Bronchial epithelial cell (primary cell): Measurements from ENCODE around the gene CLIP3. TPM values are rescaled to one million over a fixed set of nuclear protein-coding genes. Genes with fewer than 3 reads are reported as not detected.

Experiments used
- DNase-seq: peaks from one replicate; pipeline ENCODE4 v3.0.0-alpha.2; 2010; ENCODE audit warnings: low read depth
- FAIRE-seq: peaks from 2 replicates; lab custom pipeline; 2011; peaks lifted over from hg19 to GRCh38; lab: Jason Lieb, UNC
- H3K27me3 ChIP-seq: 2 replicates; pipeline ENCODE4 v1.5.1; 2011; ENCODE audit warnings: low read length; ENCODE audit not compliant: control insufficient read depth, insufficient read depth
- H3K36me3 ChIP-seq: 2 replicates; pipeline ENCODE4 v1.5.1; 2011; ENCODE audit warnings: low read length; ENCODE audit not compliant: control insufficient read depth, insufficient read depth
- H3K4me3 ChIP-seq: 2 replicates; pipeline ENCODE4 v1.5.1; 2011; ENCODE audit warnings: mild to moderate bottlenecking, low read depth, low read length, control low read depth
- total RNA-seq: library from RNA; depleted of rRNA; stranded (reverse); fragments of >200 nt; gene quantifications from 2 replicates; pipeline ENCODE4 v1.2.1, GENCODE V29; 2014
- TF ChIP-seq, protein P1 (sequence below): IDR thresholded peaks from 2 replicates; pipeline ENCODE4 v1.5.1; 2011; ENCODE audit warnings: mild to moderate bottlenecking, moderate library complexity, low read length, control low read depth, inconsistent platforms; ENCODE audit not compliant: insufficient read depth, severe bottlenecking

CLIP3 gene
- total RNA-seq, 1 donor from 2014 or later = under 0.01 TPM

GRCh38 chr19:35975608-35976214 is 57.0 kb downstream of the CLIP3 start:
- Histone ChIP-seq H3K4me3 (no peak overlapping the region), H3K27me3 (no peaks in the 10 kb centered on the region), H3K36me3 (no peaks in the 10 kb centered on the region)
- TF ChIP-seq, protein P1, sequence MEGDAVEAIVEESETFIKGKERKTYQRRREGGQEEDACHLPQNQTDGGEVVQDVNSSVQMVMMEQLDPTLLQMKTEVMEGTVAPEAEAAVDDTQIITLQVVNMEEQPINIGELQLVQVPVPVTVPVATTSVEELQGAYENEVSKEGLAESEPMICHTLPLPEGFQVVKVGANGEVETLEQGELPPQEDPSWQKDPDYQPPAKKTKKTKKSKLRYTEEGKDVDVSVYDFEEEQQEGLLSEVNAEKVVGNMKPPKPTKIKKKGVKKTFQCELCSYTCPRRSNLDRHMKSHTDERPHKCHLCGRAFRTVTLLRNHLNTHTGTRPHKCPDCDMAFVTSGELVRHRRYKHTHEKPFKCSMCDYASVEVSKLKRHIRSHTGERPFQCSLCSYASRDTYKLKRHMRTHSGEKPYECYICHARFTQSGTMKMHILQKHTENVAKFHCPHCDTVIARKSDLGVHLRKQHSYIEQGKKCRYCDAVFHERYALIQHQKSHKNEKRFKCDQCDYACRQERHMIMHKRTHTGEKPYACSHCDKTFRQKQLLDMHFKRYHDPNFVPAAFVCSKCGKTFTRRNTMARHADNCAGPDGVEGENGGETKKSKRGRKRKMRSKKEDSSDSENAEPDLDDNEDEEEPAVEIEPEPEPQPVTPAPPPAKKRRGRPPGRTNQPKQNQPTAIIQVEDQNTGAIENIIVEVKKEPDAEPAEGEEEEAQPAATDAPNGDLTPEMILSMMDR = no peak
- DNase-seq = no peak
- FAIRE-seq = peak; percentile 7

DNA sequence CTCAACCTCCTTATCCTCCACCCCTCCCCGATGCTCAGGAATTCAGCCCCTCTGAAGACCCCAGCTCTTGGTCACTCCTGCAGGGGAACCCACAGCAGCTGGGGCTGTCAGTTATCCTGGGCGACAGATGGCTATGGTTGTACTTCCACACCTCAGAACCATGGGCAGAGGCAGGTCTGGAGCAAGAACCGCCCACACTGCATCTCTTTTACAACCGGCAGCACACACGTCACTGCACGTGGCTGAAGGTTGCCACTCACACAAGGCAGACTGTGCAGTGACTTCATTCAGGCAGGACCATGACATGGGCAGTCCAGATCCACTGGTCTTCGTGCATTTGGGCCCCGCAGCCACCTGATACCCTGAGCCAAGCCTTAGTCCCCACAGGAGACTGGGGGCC is 59.2 kb downstream of the CLIP3 start:
- TF ChIP-seq, protein P1 = no peak
- no peak for FAIRE-seq
- no peak overlapping the region for H3K4me3 ChIP-seq
- no peaks in the 10 kb centered on the region for H3K36me3 ChIP-seq
- DNase-seq = no peak
- no peaks in the 10 kb centered on the region for H3K27me3 ChIP-seq

- DNase-seq = no peak
- FAIRE-seq = no peak
- TF ChIP-seq, protein P1 = no peak
- Histone ChIP-seq H3K4me3 (no peak overlapping the region), H3K36me3 (no peaks in the 10 kb centered on the region), H3K27me3 (no peaks in the 10 kb centered on the region)
Measured at GRCh38 chr19:35966771-35967170, 65.9 kb downstream of the CLIP3 start.

Other genes with a start within 250 kb of the CLIP3 start
- not detected in 2 replicates for gene PRODH2, start 220.0 kb downstream of the CLIP3 start, total RNA-seq
- gene NPHS1, start 180.4 kb downstream of the CLIP3 start, total RNA-seq = not detected in 2 replicates
- gene KIRREL2, start 176.0 kb downstream of the CLIP3 start, total RNA-seq = not detected in 2 replicates
- gene APLP1, start 164.3 kb downstream of the CLIP3 start, total RNA-seq = 0.26 and 0.51 TPM in 2 replicates
- 1.6 and 1.7 TPM in 2 replicates for gene NFKBID, start 132.3 kb downstream of the CLIP3 start, total RNA-seq
- gene HCST, start 130.3 kb downstream of the CLIP3 start, total RNA-seq = 1.3 TPM in 1 of 2 replicates, not detected in the other
- gene TYROBP, start 124.6 kb downstream of the CLIP3 start, total RNA-seq = not detected in 2 replicates
- 0.79 and 1.3 TPM in 2 replicates for gene LRFN3, start 96.5 kb downstream of the CLIP3 start, total RNA-seq
- 17.5 and 25.3 TPM in 2 replicates for gene SDHAF1, start 37.7 kb downstream of the CLIP3 start, total RNA-seq
- 3.4 and 3.6 TPM in 2 replicates for gene SYNE4, start 24.1 kb downstream of the CLIP3 start, total RNA-seq
- gene ALKBH6, start 18.7 kb downstream of the CLIP3 start, total RNA-seq = 14.2 and 16.6 TPM in 2 replicates
- 2.0 and 2.1 TPM in 2 replicates for gene THAP8, start 21.4 kb upstream of the CLIP3 start, total RNA-seq
- gene WDR62, start 22.0 kb upstream of the CLIP3 start, total RNA-seq = 0.26 TPM in 2 replicates
- not detected in 2 replicates for gene OVOL3, start 78.3 kb upstream of the CLIP3 start, total RNA-seq
- 68.2 and 107 TPM in 2 replicates for gene POLR2I, start 82.0 kb upstream of the CLIP3 start, total RNA-seq
- 132 and 152 TPM in 2 replicates for gene TBCB, start 82.6 kb upstream of the CLIP3 start, total RNA-seq
- gene CAPNS1, start 107.2 kb upstream of the CLIP3 start, total RNA-seq = 240 and 418 TPM in 2 replicates
- gene COX7A1, start 119.6 kb upstream of the CLIP3 start, total RNA-seq = 0.64 and 1.6 TPM in 2 replicates
- gene ZNF565, start 181.8 kb upstream of the CLIP3 start, total RNA-seq = 6.1 and 8.2 TPM in 2 replicates
- gene ZNF146, start 182.2 kb upstream of the CLIP3 start, total RNA-seq = 139 and 161 TPM in 2 replicates